ENCODE results near the gene EGFR. TPM values are rescaled to one million over a fixed set of nuclear protein-coding genes. Genes with fewer than 3 reads are reported as not detected.

EGFR gene
- total RNA-seq, 2 donors from 2014 or later = 21.1 to 22.5 TPM

- DNase-seq (ENCODE audit: low spot score) = no peak
- Histone ChIP-seq H3K4me1 (peaks cover 0 to 49% of the 10 kb centered on the region in 2 donors), H3K27me3 (no peaks in the 10 kb centered on the region), H3K36me3 (no peaks in the 10 kb centered on the region), H3K27ac (peak overlapping the region in 1 of 2 donors; percentile 33), H3K4me3 (no peak overlapping the region), H3K9me3 (no peaks in the 10 kb centered on the region)
- no peak for TF ChIP-seq CTCF (IDR thresholded peaks at IDR 0.05)
Measured at GRCh38 chr7:55060636-55061022, 41.8 kb downstream of the EGFR start.

- Histone ChIP-seq H3K36me3 (no peaks in the 10 kb centered on the region), H3K27me3 (no peaks in the 10 kb centered on the region), H3K9me3 (no peaks in the 10 kb centered on the region), H3K27ac (no peak overlapping the region), H3K4me3 (no peak overlapping the region), H3K4me1 (peaks cover 0 to 62% of the 10 kb centered on the region in 2 donors)
- no peak for TF ChIP-seq CTCF (IDR thresholded peaks at IDR 0.05)
- peak; percentile 48 for DNase-seq (ENCODE audit: low spot score)
Measured at GRCh38 chr7:55061726-55062499, 43.1 kb downstream of the EGFR start.

- Histone ChIP-seq H3K36me3 (no peaks in the 10 kb centered on the region), H3K27ac (no peak overlapping the region), H3K4me1 (peaks cover 0 to 63% of the 10 kb centered on the region in 2 donors), H3K27me3 (no peaks in the 10 kb centered on the region), H3K9me3 (no peaks in the 10 kb centered on the region), H3K4me3 (no peak overlapping the region)
- TF ChIP-seq CTCF (IDR thresholded peaks at IDR 0.05) = no peak
- DNase-seq (ENCODE audit: low spot score) = no peak
Measured at GRCh38 chr7:55063061-55063460, 44.2 kb downstream of the EGFR start.

DNA sequence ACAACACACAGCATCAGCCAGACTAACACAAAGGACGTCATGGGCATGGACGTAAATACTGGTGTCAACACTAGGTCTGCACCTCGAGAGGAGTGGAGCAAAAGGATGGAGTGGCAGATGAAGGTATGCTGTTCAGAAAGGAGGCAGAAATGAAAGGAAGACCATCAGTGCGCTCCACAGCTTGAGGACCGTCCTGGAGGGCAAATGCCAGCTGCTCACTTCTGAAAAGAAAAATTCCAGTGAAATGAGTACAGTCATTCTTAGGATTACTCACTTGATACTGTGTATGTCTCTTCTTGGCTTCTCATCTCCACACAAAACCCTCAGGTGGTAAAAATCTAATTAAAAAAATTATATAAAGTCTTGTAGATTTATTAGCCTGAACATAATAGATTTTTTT is 44.8 kb downstream of the EGFR start:
- Histone ChIP-seq H3K27ac (no peak overlapping the region), H3K4me1 (peaks cover 0 to 66% of the 10 kb centered on the region in 2 donors)
- TF ChIP-seq CTCF (IDR thresholded peaks at IDR 0.05) = no peak

DNA sequence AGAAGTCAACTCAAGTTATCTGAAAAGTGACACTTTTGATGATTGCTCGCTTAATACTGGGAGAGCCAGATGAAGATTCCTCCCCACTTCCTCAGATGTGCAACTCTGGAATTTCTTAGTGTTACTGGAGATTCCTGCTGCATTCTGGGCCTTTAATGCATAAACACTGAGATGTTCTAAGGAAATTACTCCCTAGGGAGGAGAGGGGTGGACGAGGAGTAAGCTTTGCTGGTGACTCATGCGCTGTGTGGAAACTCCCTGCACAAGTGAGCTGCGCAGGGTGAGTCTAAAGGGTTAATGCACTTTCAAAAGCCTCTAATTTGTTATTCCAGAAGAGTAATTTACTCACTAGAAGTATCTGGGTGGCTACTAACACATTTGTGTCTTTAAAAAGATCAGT is 46.3 kb downstream of the EGFR start:
- Histone ChIP-seq H3K27ac (peak overlapping the region; percentile 72 to 73), H3K4me3 (no peak overlapping the region), H3K4me1 (peaks cover 0 to 59% of the 10 kb centered on the region in 2 donors), H3K36me3 (no peaks in the 10 kb centered on the region), H3K27me3 (no peaks in the 10 kb centered on the region), H3K9me3 (no peaks in the 10 kb centered on the region)
- TF ChIP-seq CTCF (IDR thresholded peaks at IDR 0.05) = no peak
- no peak for DNase-seq (ENCODE audit: low spot score)

More for the DNA sequence above, 44.8 kb downstream of the EGFR start:
- no peak overlapping the region for H3K4me3 ChIP-seq
- no peaks in the 10 kb centered on the region for H3K27me3 ChIP-seq
- no peaks in the 10 kb centered on the region for H3K36me3 ChIP-seq
- H3K9me3 ChIP-seq = no peaks in the 10 kb centered on the region
- DNase-seq (ENCODE audit: low spot score) = peak; percentile 40
